GM12875 (cell line): ENCODE measurements around the gene CSNK2A1.

Source experiments
- H3K4me3 ChIP-seq: one replicate; pipeline ENCODE4 v1.5.1; 2011; ENCODE audit warnings: low read depth, low read length, control low read depth
- TF ChIP-seq, protein P1 (sequence below): IDR thresholded peaks from 2 replicates; pipeline ENCODE4 v1.5.1; 2011; ENCODE audit warnings: low read depth, mild to moderate bottlenecking, control low read depth, inconsistent platforms, low read length, moderate library complexity, borderline replicate concordance; ENCODE audit not compliant: insufficient read depth

Gene CSNK2A1

DNA sequence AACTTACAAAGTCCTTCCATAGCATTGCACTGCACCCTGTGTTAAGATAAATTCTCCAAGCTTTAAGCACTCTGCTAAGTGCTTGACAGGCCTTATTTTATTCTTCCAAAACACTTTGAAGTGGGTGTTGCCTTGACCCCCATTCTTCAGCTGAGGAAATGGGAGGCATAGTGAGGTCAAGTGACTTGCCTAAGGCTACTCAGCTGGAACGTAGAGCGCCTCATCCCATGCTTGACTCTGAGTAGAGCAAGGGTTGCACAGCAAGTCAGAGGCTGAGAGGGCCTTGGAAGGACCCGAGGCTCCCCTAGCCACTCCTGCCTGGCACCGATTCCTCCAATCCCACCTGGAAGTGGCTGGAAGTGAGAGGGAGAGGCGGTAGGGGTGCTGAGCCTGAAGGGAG lies 19.6 kb upstream of the CSNK2A1 start:
- TF ChIP-seq, protein P1, sequence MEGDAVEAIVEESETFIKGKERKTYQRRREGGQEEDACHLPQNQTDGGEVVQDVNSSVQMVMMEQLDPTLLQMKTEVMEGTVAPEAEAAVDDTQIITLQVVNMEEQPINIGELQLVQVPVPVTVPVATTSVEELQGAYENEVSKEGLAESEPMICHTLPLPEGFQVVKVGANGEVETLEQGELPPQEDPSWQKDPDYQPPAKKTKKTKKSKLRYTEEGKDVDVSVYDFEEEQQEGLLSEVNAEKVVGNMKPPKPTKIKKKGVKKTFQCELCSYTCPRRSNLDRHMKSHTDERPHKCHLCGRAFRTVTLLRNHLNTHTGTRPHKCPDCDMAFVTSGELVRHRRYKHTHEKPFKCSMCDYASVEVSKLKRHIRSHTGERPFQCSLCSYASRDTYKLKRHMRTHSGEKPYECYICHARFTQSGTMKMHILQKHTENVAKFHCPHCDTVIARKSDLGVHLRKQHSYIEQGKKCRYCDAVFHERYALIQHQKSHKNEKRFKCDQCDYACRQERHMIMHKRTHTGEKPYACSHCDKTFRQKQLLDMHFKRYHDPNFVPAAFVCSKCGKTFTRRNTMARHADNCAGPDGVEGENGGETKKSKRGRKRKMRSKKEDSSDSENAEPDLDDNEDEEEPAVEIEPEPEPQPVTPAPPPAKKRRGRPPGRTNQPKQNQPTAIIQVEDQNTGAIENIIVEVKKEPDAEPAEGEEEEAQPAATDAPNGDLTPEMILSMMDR = no peak

DNA sequence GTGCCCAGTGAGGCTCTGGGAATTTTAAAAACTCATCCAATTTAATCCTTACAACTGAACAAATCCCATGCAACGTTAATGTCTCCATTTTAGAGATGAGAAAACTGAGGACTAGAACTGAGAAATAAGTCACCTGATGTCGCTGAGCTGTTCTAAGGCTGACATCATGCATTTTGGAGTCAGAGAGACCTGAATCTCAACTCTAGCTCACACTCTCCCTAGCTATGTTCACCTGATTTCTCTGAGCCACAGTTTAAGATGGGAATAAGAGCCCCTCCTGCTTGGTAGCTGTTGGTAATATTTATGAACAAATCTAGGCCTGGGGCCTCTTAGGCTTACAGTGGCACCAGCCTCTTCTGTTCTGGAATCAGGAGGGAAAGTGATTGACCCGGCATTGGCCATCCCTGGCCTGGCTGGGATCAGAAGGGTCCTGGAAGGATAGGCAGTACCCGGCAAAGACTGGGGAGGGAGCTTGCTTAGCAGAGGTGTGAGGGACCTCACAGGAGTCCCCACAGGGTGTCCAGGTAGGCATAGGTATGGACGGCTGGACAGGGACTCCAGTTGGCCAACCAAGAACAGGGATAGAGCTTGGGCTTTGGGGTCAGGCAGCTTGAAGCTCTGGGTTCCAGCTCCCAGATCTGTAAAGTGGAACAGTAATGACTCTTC lies 18.8 kb upstream of the CSNK2A1 start:
- no peak overlapping the region for H3K4me3 ChIP-seq
- TF ChIP-seq, protein P1 = no peak

More for the DNA sequence above, 19.6 kb upstream of the CSNK2A1 start:
- H3K4me3 ChIP-seq = no peak overlapping the region

DNA sequence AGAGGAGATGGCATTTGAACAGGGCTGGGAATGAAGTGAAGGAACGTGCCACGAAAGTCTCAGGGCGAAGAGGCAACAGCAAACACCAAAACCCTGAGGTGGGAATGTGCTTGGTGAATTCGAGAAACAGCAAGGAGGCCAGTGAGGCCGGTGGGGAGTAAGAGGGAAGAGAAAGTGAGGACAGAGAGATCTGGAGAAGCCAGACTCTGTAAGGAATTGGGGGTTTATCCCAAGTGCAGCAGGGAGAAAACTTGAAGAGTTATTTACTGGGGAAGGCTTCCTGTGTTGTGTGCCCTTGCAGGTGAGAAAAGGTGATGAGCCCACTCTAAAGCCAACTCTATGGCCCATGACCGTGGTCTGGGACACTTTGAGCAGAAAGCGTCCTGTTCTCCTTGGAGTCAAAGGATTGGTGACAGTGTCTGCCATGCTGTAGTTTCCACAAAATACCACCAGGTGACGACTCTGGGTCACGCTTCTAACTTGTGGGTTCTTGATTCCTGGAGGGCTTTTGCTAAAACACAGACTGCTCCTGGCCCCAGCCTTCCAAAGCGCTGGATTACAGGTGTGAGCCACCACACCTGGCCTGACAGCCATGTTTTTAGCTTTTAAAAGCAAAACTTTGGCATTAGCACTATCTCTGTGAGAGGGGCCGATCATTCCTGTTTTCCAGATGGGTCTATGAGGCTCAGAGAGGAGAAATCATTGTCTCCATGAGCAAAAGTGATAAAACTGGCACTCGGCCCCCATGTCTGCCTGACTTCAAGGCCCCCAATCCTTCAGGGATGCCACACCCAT lies 18.0 kb upstream of the CSNK2A1 start:
- no peak overlapping the region for H3K4me3 ChIP-seq
- TF ChIP-seq, protein P1 = peak; percentile 97

DNA sequence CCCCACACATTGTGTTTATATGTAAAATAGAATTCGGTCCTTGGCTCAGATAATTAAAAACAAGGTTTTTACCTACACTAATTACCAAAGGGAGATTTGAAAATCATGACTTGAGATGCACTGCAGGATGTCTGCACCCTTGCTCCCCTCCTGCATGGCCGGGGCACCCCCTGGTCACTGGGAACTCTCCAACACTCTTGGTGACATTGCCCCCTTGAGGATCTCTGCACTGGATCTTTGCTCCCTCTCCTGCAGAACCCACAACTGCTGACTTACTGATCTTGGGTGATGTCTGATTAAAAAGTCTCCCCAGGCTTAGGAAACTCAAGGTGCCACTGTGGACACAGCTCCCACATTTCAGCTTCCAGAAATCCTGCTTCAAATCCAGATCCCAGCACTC lies 17.1 kb upstream of the CSNK2A1 start:
- H3K4me3 ChIP-seq = no peak overlapping the region
- TF ChIP-seq, protein P1 = no peak

DNA sequence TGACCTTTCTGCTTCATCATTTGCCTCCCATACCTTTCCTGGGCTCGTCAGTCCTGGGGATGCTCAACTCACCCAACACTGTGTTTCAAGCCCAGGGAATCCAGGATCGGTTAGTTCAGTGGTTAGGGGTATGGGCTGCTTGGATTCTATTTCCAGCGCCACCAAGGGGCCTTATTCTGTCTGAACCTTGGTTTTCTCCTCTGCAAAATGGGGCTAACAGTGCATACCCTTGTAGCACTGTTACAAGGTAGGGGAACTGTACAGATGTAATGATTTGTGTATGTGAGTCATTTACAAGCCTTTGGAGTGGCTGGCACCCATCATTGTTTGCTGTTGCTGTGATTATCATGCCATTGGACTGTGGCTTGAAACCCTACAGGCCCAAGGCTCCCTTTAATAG lies 14.5 kb upstream of the CSNK2A1 start:
- H3K4me3 ChIP-seq = no peak overlapping the region

DNA sequence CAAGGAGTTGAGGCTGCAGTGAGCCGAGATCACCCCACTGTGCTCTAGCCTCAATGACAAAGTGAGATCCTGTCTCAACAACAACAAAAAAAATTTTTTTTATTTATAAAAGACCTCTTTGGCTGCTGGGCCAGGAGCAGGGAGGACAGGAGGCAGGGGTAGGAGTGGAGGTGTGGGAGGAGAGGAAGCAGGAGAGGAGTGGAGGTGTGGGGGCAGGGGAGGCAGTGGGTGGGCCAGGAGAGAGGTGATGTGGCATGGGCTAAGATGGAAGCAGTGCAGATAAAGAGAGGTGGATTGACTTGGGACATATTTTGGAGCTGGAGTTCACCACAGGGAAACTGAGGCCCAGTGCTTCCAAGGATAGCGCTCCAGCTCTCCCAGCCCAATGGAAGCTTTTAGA lies 13.4 kb upstream of the CSNK2A1 start:
- H3K4me3 ChIP-seq = no peak overlapping the region
- TF ChIP-seq, protein P1 = no peak

More for the DNA sequence above, 14.5 kb upstream of the CSNK2A1 start:
- TF ChIP-seq, protein P1 = no peak

DNA sequence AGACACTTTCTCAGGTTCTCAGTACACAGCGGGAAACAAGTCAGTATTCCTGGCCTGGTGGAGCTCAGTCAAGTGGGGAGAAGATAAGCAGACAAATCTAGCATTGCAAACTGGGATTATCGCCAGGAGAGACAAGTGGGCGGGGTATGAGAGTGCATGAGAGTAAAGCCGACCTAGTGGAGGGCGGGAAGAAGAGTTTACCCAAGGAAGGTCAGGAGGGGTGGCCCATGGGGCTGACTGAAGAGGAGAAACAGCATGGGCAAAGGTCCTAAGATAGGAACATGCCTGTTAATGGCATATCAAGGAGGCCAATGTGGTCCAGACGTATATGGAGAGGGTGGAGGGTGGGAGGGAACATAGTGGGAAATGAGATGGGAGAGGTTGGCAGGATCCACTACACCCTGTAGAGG lies 12.4 kb upstream of the CSNK2A1 start:
- TF ChIP-seq, protein P1 = no peak
- no peak overlapping the region for H3K4me3 ChIP-seq
